ENCODE measurements around the gene SKAP2. TPM values are rescaled to one million over a fixed set of nuclear protein-coding genes. Genes with fewer than 3 reads are reported as not detected.

SKAP2 gene
- polyA plus RNA-seq, 1 donor, result 31.2 TPM

GRCh38 chr7:26646336-26647048, 217.9 kb downstream of the SKAP2 start:
- Histone ChIP-seq H3K9me3 (ENCODE audit: control insufficient read depth, low read depth, low read length) (no peaks in the 10 kb centered on the region), H3K4me1 (ENCODE audit: control insufficient read depth, insufficient read depth, low read length) (no peaks in the 10 kb centered on the region), H3K4me3 (ENCODE audit: low read length) (no peak overlapping the region), H3K27ac (ENCODE audit: low read length) (no peak overlapping the region), H3K36me3 (ENCODE audit: control insufficient read depth, insufficient read depth, low read length) (no peaks in the 10 kb centered on the region), H3K27me3 (ENCODE audit: control insufficient read depth, insufficient read depth, low read length) (no peaks in the 10 kb centered on the region)
- DNase-seq, result no peak
- no CpG with 5 or more reads among the region's 7 CpGs for WGBS (ENCODE audit: insufficient coverage, low lambda C conversion rate)

GRCh38 chr7:26645121-26645520, 219.3 kb downstream of the SKAP2 start:
- no peaks in the 10 kb centered on the region for H3K36me3 ChIP-seq (ENCODE audit: control insufficient read depth, insufficient read depth, low read length)
- H3K4me1 ChIP-seq (ENCODE audit: control insufficient read depth, insufficient read depth, low read length), result no peaks in the 10 kb centered on the region
- no peak overlapping the region for H3K4me3 ChIP-seq (ENCODE audit: low read length)
- DNase-seq, result no peak
- no CpG with 5 or more reads among the region's 6 CpGs for WGBS (ENCODE audit: insufficient coverage, low lambda C conversion rate)
- no peaks in the 10 kb centered on the region for H3K27me3 ChIP-seq (ENCODE audit: control insufficient read depth, insufficient read depth, low read length)
- H3K9me3 ChIP-seq (ENCODE audit: control insufficient read depth, low read depth, low read length), result no peaks in the 10 kb centered on the region
- no peak overlapping the region for H3K27ac ChIP-seq (ENCODE audit: low read length)

- Histone ChIP-seq H3K4me3 (ENCODE audit: low read length) (no peak overlapping the region), H3K4me1 (ENCODE audit: control insufficient read depth, insufficient read depth, low read length) (no peaks in the 10 kb centered on the region), H3K27me3 (ENCODE audit: control insufficient read depth, insufficient read depth, low read length) (no peaks in the 10 kb centered on the region), H3K36me3 (ENCODE audit: control insufficient read depth, insufficient read depth, low read length) (no peaks in the 10 kb centered on the region), H3K27ac (ENCODE audit: low read length) (no peak overlapping the region), H3K9me3 (ENCODE audit: control insufficient read depth, low read depth, low read length) (no peaks in the 10 kb centered on the region)
- no peak for DNase-seq
- WGBS (ENCODE audit: insufficient coverage, low lambda C conversion rate), result no CpG with 5 or more reads among the region's 3 CpGs
Observed at GRCh38 chr7:26642416-26642815, 222.0 kb downstream of the SKAP2 start.

- H3K4me1 ChIP-seq (ENCODE audit: control insufficient read depth, insufficient read depth, low read length), result no peaks in the 10 kb centered on the region
- DNase-seq, result no peak
- H3K27me3 ChIP-seq (ENCODE audit: control insufficient read depth, insufficient read depth, low read length), result no peaks in the 10 kb centered on the region
- no CpG with 5 or more reads among the region's 5 CpGs for WGBS (ENCODE audit: insufficient coverage, low lambda C conversion rate)
- H3K4me3 ChIP-seq (ENCODE audit: low read length), result no peak overlapping the region
- H3K9me3 ChIP-seq (ENCODE audit: control insufficient read depth, low read depth, low read length), result no peaks in the 10 kb centered on the region
- H3K27ac ChIP-seq (ENCODE audit: low read length), result no peak overlapping the region
- no peaks in the 10 kb centered on the region for H3K36me3 ChIP-seq (ENCODE audit: control insufficient read depth, insufficient read depth, low read length)
Observed at GRCh38 chr7:26639695-26640094, 224.7 kb downstream of the SKAP2 start.

- no CpG with 5 or more reads among the region's 4 CpGs for WGBS (ENCODE audit: insufficient coverage, low lambda C conversion rate)
- no peak overlapping the region for H3K27ac ChIP-seq (ENCODE audit: low read length)
- no peak for DNase-seq
- no peak overlapping the region for H3K4me3 ChIP-seq (ENCODE audit: low read length)
- H3K9me3 ChIP-seq (ENCODE audit: control insufficient read depth, low read depth, low read length), result no peaks in the 10 kb centered on the region
- H3K27me3 ChIP-seq (ENCODE audit: control insufficient read depth, insufficient read depth, low read length), result no peaks in the 10 kb centered on the region
- H3K36me3 ChIP-seq (ENCODE audit: control insufficient read depth, insufficient read depth, low read length), result no peaks in the 10 kb centered on the region
- H3K4me1 ChIP-seq (ENCODE audit: control insufficient read depth, insufficient read depth, low read length), result no peaks in the 10 kb centered on the region
Observed at GRCh38 chr7:26639111-26639510, 225.3 kb downstream of the SKAP2 start.

GRCh38 chr7:26638140-26638539, 226.2 kb downstream of the SKAP2 start:
- H3K27ac ChIP-seq (ENCODE audit: low read length), result no peak overlapping the region
- no peaks in the 10 kb centered on the region for H3K36me3 ChIP-seq (ENCODE audit: control insufficient read depth, insufficient read depth, low read length)
- no peaks in the 10 kb centered on the region for H3K4me1 ChIP-seq (ENCODE audit: control insufficient read depth, insufficient read depth, low read length)
- no peak for DNase-seq
- WGBS (ENCODE audit: insufficient coverage, low lambda C conversion rate), result 79% methylated on average over 4 of the region's 14 CpGs
- H3K27me3 ChIP-seq (ENCODE audit: control insufficient read depth, insufficient read depth, low read length), result no peaks in the 10 kb centered on the region
- H3K9me3 ChIP-seq (ENCODE audit: control insufficient read depth, low read depth, low read length), result no peaks in the 10 kb centered on the region
- no peak overlapping the region for H3K4me3 ChIP-seq (ENCODE audit: low read length)

GRCh38 chr7:26637610-26638009, 226.8 kb downstream of the SKAP2 start:
- Histone ChIP-seq H3K27ac (ENCODE audit: low read length) (no peak overlapping the region), H3K4me3 (ENCODE audit: low read length) (no peak overlapping the region), H3K27me3 (ENCODE audit: control insufficient read depth, insufficient read depth, low read length) (no peaks in the 10 kb centered on the region), H3K9me3 (ENCODE audit: control insufficient read depth, low read depth, low read length) (no peaks in the 10 kb centered on the region), H3K36me3 (ENCODE audit: control insufficient read depth, insufficient read depth, low read length) (no peaks in the 10 kb centered on the region), H3K4me1 (ENCODE audit: control insufficient read depth, insufficient read depth, low read length) (no peaks in the 10 kb centered on the region)
- DNase-seq, result no peak
- WGBS (ENCODE audit: insufficient coverage, low lambda C conversion rate), result 100% methylated on average over 1 of the region's 6 CpGs

GRCh38 chr7:26636808-26637207, 227.6 kb downstream of the SKAP2 start:
- Histone ChIP-seq H3K36me3 (ENCODE audit: control insufficient read depth, insufficient read depth, low read length) (no peaks in the 10 kb centered on the region), H3K27ac (ENCODE audit: low read length) (no peak overlapping the region), H3K27me3 (ENCODE audit: control insufficient read depth, insufficient read depth, low read length) (no peaks in the 10 kb centered on the region), H3K9me3 (ENCODE audit: control insufficient read depth, low read depth, low read length) (no peaks in the 10 kb centered on the region), H3K4me3 (ENCODE audit: low read length) (no peak overlapping the region), H3K4me1 (ENCODE audit: control insufficient read depth, insufficient read depth, low read length) (no peaks in the 10 kb centered on the region)
- no peak for DNase-seq
- no CpG with 5 or more reads among the region's 3 CpGs for WGBS (ENCODE audit: insufficient coverage, low lambda C conversion rate)

GRCh38 chr7:26633557-26633956, 230.8 kb downstream of the SKAP2 start:
- Histone ChIP-seq H3K4me3 (ENCODE audit: low read length) (no peak overlapping the region), H3K4me1 (ENCODE audit: control insufficient read depth, insufficient read depth, low read length) (no peaks in the 10 kb centered on the region), H3K9me3 (ENCODE audit: control insufficient read depth, low read depth, low read length) (peaks cover 2% of the 10 kb centered on the region), H3K27me3 (ENCODE audit: control insufficient read depth, insufficient read depth, low read length) (no peaks in the 10 kb centered on the region), H3K36me3 (ENCODE audit: control insufficient read depth, insufficient read depth, low read length) (no peaks in the 10 kb centered on the region), H3K27ac (ENCODE audit: low read length) (no peak overlapping the region)
- no peak for DNase-seq
- WGBS (ENCODE audit: insufficient coverage, low lambda C conversion rate), result no CpG with 5 or more reads among the region's 3 CpGs

- H3K27ac ChIP-seq (ENCODE audit: low read length), result no peak overlapping the region
- H3K4me1 ChIP-seq (ENCODE audit: control insufficient read depth, insufficient read depth, low read length), result no peaks in the 10 kb centered on the region
- H3K4me3 ChIP-seq (ENCODE audit: low read length), result no peak overlapping the region
- DNase-seq, result no peak
- H3K36me3 ChIP-seq (ENCODE audit: control insufficient read depth, insufficient read depth, low read length), result no peaks in the 10 kb centered on the region
- peaks cover 2% of the 10 kb centered on the region for H3K9me3 ChIP-seq (ENCODE audit: control insufficient read depth, low read depth, low read length)
- WGBS (ENCODE audit: insufficient coverage, low lambda C conversion rate), result 100% methylated on average over 1 of the region's 6 CpGs
- H3K27me3 ChIP-seq (ENCODE audit: control insufficient read depth, insufficient read depth, low read length), result no peaks in the 10 kb centered on the region
Observed at GRCh38 chr7:26631601-26632000, 232.8 kb downstream of the SKAP2 start.

- 100% methylated on average over 2 of the region's 14 CpGs for WGBS (ENCODE audit: insufficient coverage, low lambda C conversion rate)
- Histone ChIP-seq H3K9me3 (ENCODE audit: control insufficient read depth, low read depth, low read length) (peaks cover 2% of the 10 kb centered on the region), H3K4me1 (ENCODE audit: control insufficient read depth, insufficient read depth, low read length) (no peaks in the 10 kb centered on the region), H3K36me3 (ENCODE audit: control insufficient read depth, insufficient read depth, low read length) (no peaks in the 10 kb centered on the region), H3K27ac (ENCODE audit: low read length) (no peak overlapping the region), H3K27me3 (ENCODE audit: control insufficient read depth, insufficient read depth, low read length) (no peaks in the 10 kb centered on the region), H3K4me3 (ENCODE audit: low read length) (no peak overlapping the region)
- DNase-seq, result no peak
Observed at GRCh38 chr7:26630941-26631580, 233.3 kb downstream of the SKAP2 start.

Measured in large intestine (tissue), 3 donors.